Adipose tissue (tissue), 3 donors: ENCODE data around the gene KRT86. TPM values are rescaled to one million over a fixed set of nuclear protein-coding genes. Genes with fewer than 3 reads are reported as not detected.
"Not testable (repeated sequence)": the region's sequence is repeated elsewhere in the genome, so short reads cannot be mapped to it uniquely, and the experiment has no call there.

Experiments used
- H3K27ac ChIP-seq: one replicate; pipeline ENCODE4 v1.5.1; 2013; ENCODE audit warnings: low read depth, low read length
- WGBS, 3 donors: extraction: QIAGEN DNeasy Blood & Tissue Kit; methylation state at CpG; one replicate each; pipeline ENCODE4 v1.1.7; 2013; 5-methylcytosine and 5-hydroxymethylcytosine counted together
- polyA plus RNA-seq, 3 donors: library from polyadenylated mRNA; stranded (reverse); fragments of 200-250 nt; gene quantifications; one replicate each; pipeline ENCODE4 v1.2.3, GENCODE V29; 2013
- donor health status: healthy with polysubstance abuse.
- donor health status: Bipolar disorder and iron deficiency.
- donor health status: healthy.

Gene KRT86
- polyA plus RNA-seq, 3 donors = 1.2 TPM; not detected in 2

DNA sequence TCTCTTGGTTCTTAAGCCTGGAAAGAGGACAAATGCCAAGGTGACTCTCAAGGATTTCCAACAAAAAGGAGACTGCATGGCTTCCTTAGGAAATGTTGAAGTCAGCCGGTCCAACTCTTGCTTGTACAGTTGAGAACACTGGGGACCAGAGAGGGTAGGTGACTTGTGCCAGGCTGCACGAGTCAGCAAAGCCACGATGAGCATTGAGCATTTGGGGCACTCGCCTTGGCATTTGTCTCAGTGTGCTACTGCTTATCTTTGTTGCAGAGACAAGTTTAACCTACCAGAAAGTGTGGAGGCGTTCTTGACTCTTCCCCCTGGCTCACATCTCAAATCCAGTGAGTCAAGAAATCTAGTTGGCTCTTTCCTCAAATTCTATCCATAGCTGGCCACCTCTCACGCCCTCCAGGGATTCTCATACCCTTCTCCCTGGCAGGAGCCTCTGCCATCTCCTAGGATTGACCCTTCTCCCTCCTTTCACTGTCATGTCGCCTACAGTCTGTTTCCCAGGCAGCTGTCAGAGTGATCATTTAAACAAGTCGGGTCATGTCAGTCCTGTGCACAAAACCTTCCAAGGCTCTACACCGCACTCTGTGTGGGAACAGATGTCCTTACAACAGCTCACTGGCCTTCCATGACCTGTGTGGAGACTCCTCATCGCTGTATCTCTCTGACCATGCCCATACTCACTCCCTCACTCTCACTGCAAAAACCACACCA lies 64.0 kb downstream of the KRT86 start:
- WGBS, 3 donors = 78 to 85% (median 84%) methylated on average over 10 of the region's 10 CpGs
- H3K27ac ChIP-seq = no peak overlapping the region

- WGBS, 3 donors = 92 to 94% (median 93%) methylated on average over 14 of the region's 14 CpGs
- H3K27ac ChIP-seq = no peak overlapping the region
Measured at GRCh38 chr12:52341066-52341580, 66.7 kb downstream of the KRT86 start.

DNA sequence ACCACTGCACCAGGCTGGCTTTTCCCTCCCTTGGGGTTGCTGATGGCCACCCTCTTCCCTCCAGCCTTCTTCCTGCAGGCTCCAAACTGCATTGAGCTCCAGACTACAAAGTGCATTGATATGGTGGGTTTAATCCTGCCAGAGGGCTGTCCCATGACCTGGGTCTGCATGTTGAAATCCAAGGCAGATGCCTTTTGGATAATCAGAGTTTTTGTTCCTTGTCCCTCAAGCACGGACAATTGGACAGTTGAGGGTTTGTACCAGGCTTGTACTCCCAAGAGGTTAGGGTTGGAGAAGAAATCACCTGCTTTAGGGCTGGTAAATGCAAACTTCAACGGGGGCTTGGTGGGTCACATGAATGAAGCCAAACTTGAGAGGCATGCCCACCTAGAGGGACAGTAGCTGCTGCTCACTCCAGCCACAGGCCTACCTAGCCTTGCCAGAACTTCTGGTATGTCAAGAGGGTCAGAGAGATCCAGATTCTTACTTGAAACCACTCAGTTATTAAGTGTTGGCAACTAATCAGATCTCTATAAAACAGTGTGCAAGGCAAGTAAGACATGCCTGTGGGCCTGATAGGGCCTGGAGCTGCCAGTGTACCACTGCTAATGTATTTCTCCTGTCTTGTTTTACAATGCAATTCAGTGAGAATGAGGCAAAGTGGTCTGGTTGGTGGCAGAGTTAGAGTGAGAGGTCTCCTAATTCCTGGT lies 68.5 kb downstream of the KRT86 start:
- no peak overlapping the region for H3K27ac ChIP-seq
- WGBS, 3 donors = 82 to 93% (median 83%) methylated on average over 2 of the region's 2 CpGs

- 70 to 92% (median 76%) methylated on average over 2 of the region's 2 CpGs for WGBS, 3 donors
- H3K27ac ChIP-seq = no peak overlapping the region
Measured at GRCh38 chr12:52343550-52343949, 69.1 kb downstream of the KRT86 start.

- no peak overlapping the region for H3K27ac ChIP-seq
- WGBS, 3 donors = 93 to 96% (median 94%) methylated on average over 12 of the region's 12 CpGs
Measured at GRCh38 chr12:52344111-52344510, 69.7 kb downstream of the KRT86 start.

GRCh38 chr12:52345041-52345440 lies 70.6 kb downstream of the KRT86 start:
- whole genome bisulfite sequencing, 3 donors = 80 to 94% (median 89%) methylated on average over 8 of the region's 8 CpGs
- H3K27ac ChIP-seq = not testable (repeated sequence)

- no peak overlapping the region for H3K27ac ChIP-seq
- WGBS, 3 donors = 31 to 49% (median 41%) methylated on average over 4 of the region's 4 CpGs
Measured at GRCh38 chr12:52346593-52346992, 72.1 kb downstream of the KRT86 start.

DNA sequence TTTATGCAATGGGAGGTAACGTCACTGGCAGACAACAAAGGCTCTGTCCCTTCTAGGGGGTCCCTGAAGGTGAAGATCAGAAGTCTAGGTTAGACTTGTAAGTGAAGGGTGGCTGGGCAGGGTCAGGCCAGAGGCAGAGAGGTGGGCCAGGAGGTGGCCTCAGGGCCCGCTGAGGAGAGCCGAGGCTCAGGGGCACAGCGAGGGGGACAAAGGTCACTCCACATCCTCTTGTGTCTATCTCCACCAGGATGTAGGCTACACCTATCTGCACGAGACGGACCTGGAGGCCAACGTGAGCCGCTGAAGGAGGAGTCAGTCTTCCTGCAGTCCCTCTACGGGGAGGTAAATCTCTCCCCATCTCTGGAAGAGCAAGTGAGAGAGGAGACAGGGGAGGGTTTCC lies 72.6 kb downstream of the KRT86 start:
- no peak overlapping the region for H3K27ac ChIP-seq
- WGBS, 3 donors = 73 to 84% (median 75%) methylated on average over 9 of the region's 9 CpGs

DNA sequence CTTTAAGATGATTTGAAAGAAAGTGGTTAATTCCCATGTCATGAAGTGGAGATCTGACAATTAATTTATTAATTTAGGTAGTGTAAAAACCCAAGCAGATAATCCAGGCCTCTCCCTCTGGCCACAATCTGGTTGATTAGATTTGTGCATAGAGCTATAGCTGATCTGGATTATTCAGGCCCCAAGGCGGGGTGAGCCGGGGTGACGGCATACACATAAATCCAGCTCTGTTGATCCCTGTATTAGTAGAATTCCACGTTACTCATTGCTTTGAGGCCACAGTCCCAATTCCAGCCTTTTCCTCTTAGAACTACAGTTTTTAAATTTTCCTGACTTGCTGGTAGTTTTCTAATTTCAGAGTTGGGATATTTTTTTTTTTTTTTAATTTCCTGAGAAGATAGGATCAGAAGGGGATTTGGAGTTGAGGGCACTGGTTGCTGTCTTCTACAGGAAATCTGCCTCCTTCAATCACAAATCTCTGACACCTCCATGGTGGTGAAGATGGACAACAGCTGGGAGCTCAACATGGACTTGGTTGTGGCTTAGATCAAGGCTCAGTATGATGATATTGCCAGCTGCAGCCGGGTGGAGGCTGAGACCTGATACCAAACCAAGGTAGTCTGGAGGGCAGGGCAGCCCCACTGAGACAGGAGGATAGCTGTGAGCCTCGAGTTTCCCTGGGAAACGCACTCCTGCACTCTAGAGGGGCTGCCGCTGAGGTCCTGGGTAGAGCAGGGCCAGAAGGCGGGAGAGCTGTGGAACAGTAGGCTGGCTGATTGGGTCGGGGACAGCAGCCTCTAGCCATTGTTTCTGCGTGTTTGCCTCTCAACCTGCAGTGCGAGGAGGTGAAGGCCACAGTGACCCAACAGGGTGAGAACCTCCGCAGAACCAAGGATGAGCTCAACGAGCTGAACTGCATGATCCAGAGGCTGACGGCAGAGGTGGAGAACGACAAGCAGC lies 73.4 kb downstream of the KRT86 start:
- WGBS, 3 donors = 66 to 80% (median 76%) methylated on average over 16 of the region's 16 CpGs
- H3K27ac ChIP-seq = no peak overlapping the region

GRCh38 chr12:52349196-52349595 lies 74.8 kb downstream of the KRT86 start:
- H3K27ac ChIP-seq = no peak overlapping the region
- 51 to 77% (median 55%) methylated on average over 6 of the region's 6 CpGs for WGBS, 3 donors

- no peak overlapping the region for H3K27ac ChIP-seq
- WGBS, 3 donors = 92 to 99% (median 92%) methylated on average over 8 of the region's 8 CpGs
Measured at GRCh38 chr12:52350021-52350620, 75.7 kb downstream of the KRT86 start.

- H3K27ac ChIP-seq = no peak overlapping the region
- WGBS, 3 donors = 96 to 97% (median 96%) methylated on average over 5 of the region's 5 CpGs
Measured at GRCh38 chr12:52350786-52351185, 76.3 kb downstream of the KRT86 start.

DNA sequence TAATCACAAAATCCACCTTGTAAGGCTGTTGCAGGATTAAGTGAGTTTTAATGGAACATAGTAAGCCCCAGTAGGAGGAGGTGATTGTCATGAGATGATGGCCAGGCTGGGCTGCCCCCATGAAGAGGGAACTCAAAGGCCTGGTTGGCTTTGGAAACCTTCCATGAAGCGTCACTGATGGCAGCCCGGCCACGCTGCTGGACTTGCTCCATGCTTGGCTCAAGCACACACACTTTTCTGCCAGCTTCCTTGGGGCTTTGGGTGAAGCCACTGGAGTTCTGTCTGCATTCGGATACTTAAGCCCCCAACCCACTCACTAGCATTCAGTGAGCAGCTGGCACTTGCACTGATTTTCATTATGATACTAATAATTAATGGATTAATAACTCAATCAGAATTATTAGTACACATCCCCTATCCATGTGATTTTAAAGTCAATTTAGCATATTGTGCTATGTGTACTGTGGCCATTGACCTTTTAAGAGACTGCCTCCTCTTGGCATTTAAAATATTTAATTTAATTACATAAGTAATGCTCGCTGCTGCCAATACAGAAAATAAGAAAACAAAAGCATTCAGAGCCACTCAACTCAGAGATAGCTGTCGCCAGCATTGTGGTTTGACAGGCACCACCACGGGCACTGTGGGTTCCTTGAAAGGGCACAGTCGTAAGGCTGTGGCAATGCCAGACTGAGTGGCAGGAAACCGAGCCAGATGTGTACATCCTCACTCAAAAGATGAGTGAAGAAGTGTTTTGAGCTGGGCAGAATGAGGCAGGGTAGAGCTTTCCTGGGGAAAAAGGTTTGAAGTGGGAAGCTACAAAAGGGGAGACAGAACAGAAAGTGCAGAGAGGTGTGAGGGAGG lies 77.0 kb downstream of the KRT86 start:
- H3K27ac ChIP-seq = no peak overlapping the region
- 35 to 49% (median 40%) methylated on average over 9 of the region's 9 CpGs for WGBS, 3 donors

GRCh38 chr12:52352951-52353350 lies 78.5 kb downstream of the KRT86 start:
- 66 to 91% (median 83%) methylated on average over 2 of the region's 2 CpGs for WGBS, 3 donors
- H3K27ac ChIP-seq = no peak overlapping the region

DNA sequence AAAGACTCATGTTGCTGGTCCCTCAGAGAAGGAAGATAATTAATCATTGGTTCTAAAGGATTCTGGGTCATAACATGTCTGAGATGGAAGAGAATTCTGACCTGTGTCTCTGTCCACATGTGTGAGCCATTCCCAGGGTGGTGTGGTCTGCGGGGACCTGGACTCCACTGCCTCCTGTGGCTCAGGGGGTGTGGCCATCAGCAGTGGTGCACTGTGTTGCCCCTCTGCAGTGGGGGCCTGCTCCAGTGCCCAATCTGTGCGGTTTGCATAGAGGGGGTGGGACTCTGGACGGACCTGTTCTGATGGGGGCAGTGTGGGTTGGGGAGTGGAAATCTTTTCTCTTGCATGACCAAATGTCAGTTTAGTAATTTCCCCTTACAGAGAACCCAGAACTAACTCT lies 79.3 kb downstream of the KRT86 start:
- H3K27ac ChIP-seq = no peak overlapping the region
- 59 to 70% (median 63%) methylated on average over 3 of the region's 3 CpGs for WGBS, 3 donors

GRCh38 chr12:52354200-52354599 lies 79.8 kb downstream of the KRT86 start:
- H3K27ac ChIP-seq = no peak overlapping the region
- WGBS, 3 donors = 28 to 45% (median 31%) methylated on average over 5 of the region's 5 CpGs

GRCh38 chr12:52355176-52355575 lies 80.7 kb downstream of the KRT86 start:
- 91 to 96% (median 92%) methylated on average over 8 of the region's 8 CpGs for WGBS, 3 donors
- H3K27ac ChIP-seq = no peak overlapping the region
